Thoracic aorta (tissue), 2 donors: ENCODE data around the gene ARFGAP2. TPM values are rescaled to one million over a fixed set of nuclear protein-coding genes. Genes with fewer than 3 reads are reported as not detected.

Experiments
- ATAC-seq: fragments of 150-250 bp; one replicate; pipeline ENCODE4 v1.8.0; 2017; ENCODE audit warnings: low read depth; ENCODE audit not compliant: insufficient number of reproducible peaks, low FRiP score
- DNase-seq: peaks from one replicate; pipeline ENCODE4 v3.0.0-alpha.2; 2020; ENCODE audit warnings: low spot score
- H3K27ac ChIP-seq, 2 donors: fragments of 200-600 bp; sonication (generic); 1 replicate in 1 of 2; 2 replicates in 1 of 2; pipeline ENCODE4 v1.5.1; 2016; ENCODE audit warnings: mild to moderate bottlenecking in 2 of 2, moderate library complexity in 2 of 2
- H3K27me3 ChIP-seq: fragments of 200-600 bp; sonication (generic); replicated peaks from 2 replicates; pipeline ENCODE4 v1.6.0; 2016; ENCODE audit warnings: mild to moderate bottlenecking; ENCODE audit not compliant: insufficient read depth
- H3K36me3 ChIP-seq: fragments of 200-600 bp; sonication (generic); one replicate; pipeline ENCODE4 v1.5.1; 2016
- H3K4me1 ChIP-seq, 2 donors: fragments of 200-600 bp; sonication (generic); 1 replicate in 1 of 2; 2 replicates in 1 of 2; pipeline versions ENCODE4 v1.5.1 to v1.6.0; 2016; ENCODE audit warnings: low read depth in 2 of 2, mild to moderate bottlenecking in 1 of 2; ENCODE audit not compliant: control insufficient read depth in 1 of 2
- H3K4me3 ChIP-seq: fragments of 200-600 bp; sonication (generic); 2 replicates; pipeline ENCODE4 v1.5.1; 2016; ENCODE audit warnings: mild to moderate bottlenecking
- H3K9me3 ChIP-seq: fragments of 200-600 bp; sonication (generic); 2 replicates; pipeline ENCODE4 v1.5.1; 2016
- CTCF ChIP-seq: fragments of 200-600 bp; sonication (generic); IDR thresholded peaks from one replicate; pipeline ENCODE4 v1.5.1; 2019; ENCODE audit warnings: antibody characterized with exemption
- total RNA-seq, 2 donors: library from RNA; depleted of rRNA; stranded (reverse); fragments of >200 nt; gene quantifications; one replicate each; pipeline versions ENCODE4 v1.1.0 to v1.2.3, GENCODE V29; 2016

Gene ARFGAP2
- total RNA-seq, 2 donors from 2014 or later: 122 to 164 TPM

GRCh38 chr11:47152126-47152952, 24.3 kb downstream of the ARFGAP2 start:
- no peak overlapping the region for H3K4me3 ChIP-seq
- peaks cover 0 to 9% of the 10 kb centered on the region in 2 donors for H3K4me1 ChIP-seq
- no peaks in the 10 kb centered on the region for H3K27me3 ChIP-seq
- TF ChIP-seq CTCF: no peak
- DNase-seq: no peak
- ATAC-seq: no peak
- no peaks in the 10 kb centered on the region for H3K9me3 ChIP-seq
- H3K27ac ChIP-seq: no peak overlapping the region
- no peaks in the 10 kb centered on the region for H3K36me3 ChIP-seq

- no peak for ATAC-seq
- no peak for DNase-seq
- peaks cover 0 to 9% of the 10 kb centered on the region in 2 donors for H3K4me1 ChIP-seq
- H3K36me3 ChIP-seq: no peaks in the 10 kb centered on the region
- no peaks in the 10 kb centered on the region for H3K9me3 ChIP-seq
- H3K27me3 ChIP-seq: no peaks in the 10 kb centered on the region
- H3K4me3 ChIP-seq: no peak overlapping the region
- no peak overlapping the region for H3K27ac ChIP-seq
- no peak for TF ChIP-seq CTCF
These were observed 26.9 kb downstream of the ARFGAP2 start for GRCh38 chr11:47149782-47150181.

GRCh38 chr11:47148903-47149531, 27.7 kb downstream of the ARFGAP2 start:
- DNase-seq (no peak), ATAC-seq (no peak)
- no peak for TF ChIP-seq CTCF

GRCh38 chr11:47148270-47148669, 28.4 kb downstream of the ARFGAP2 start:
- no peak for TF ChIP-seq CTCF
- no peak overlapping the region for H3K27ac ChIP-seq
- no peak for DNase-seq
- no peaks in the 10 kb centered on the region for H3K27me3 ChIP-seq
- no peaks in the 10 kb centered on the region for H3K9me3 ChIP-seq
- H3K4me1 ChIP-seq: peaks cover 0 to 13% of the 10 kb centered on the region in 2 donors
- no peak overlapping the region for H3K4me3 ChIP-seq
- H3K36me3 ChIP-seq: no peaks in the 10 kb centered on the region
- no peak for ATAC-seq

More at GRCh38 chr11:47148903-47149531, 27.7 kb downstream of the ARFGAP2 start:
- H3K4me3 ChIP-seq: no peak overlapping the region
- no peak overlapping the region for H3K27ac ChIP-seq
- no peaks in the 10 kb centered on the region for H3K36me3 ChIP-seq
- H3K27me3 ChIP-seq: no peaks in the 10 kb centered on the region
- H3K4me1 ChIP-seq: peaks cover 0 to 9% of the 10 kb centered on the region in 2 donors
- no peaks in the 10 kb centered on the region for H3K9me3 ChIP-seq

- peaks cover 0 to 19% of the 10 kb centered on the region in 2 donors for H3K4me1 ChIP-seq
- H3K36me3 ChIP-seq: no peaks in the 10 kb centered on the region
- no peaks in the 10 kb centered on the region for H3K27me3 ChIP-seq
- H3K27ac ChIP-seq: no peak overlapping the region
- no peak for TF ChIP-seq CTCF
- DNase-seq (no peak), ATAC-seq (no peak)
- H3K9me3 ChIP-seq: no peaks in the 10 kb centered on the region
- H3K4me3 ChIP-seq: no peak overlapping the region
These were observed 29.0 kb downstream of the ARFGAP2 start for GRCh38 chr11:47147681-47148080.
